Muscle layer of duodenum (tissue), 2 donors: ENCODE measurements around the gene ETV6.

Source experiments
- H3K27ac ChIP-seq: one replicate; pipeline ENCODE4 v1.7.0; 2013; ENCODE audit warnings: mild to moderate bottlenecking, low read length
- H3K27me3 ChIP-seq: one replicate; pipeline ENCODE4 v1.7.0; 2013; ENCODE audit warnings: low read depth, mild to moderate bottlenecking, control low read depth, low read length
- H3K36me3 ChIP-seq, 2 donors: one replicate each; pipeline ENCODE4 v1.7.0; 2013; ENCODE audit warnings: low read length in 2 of 2, control low read depth in 1 of 2, mild to moderate bottlenecking in 1 of 2; ENCODE audit not compliant: insufficient read depth in 2 of 2, control insufficient read depth in 1 of 2
- H3K4me1 ChIP-seq, 2 donors: one replicate each; pipeline ENCODE4 v1.7.0; 2013; ENCODE audit warnings: low read length in 2 of 2, mild to moderate bottlenecking in 2 of 2, control low read depth in 1 of 2, moderate library complexity in 1 of 2; ENCODE audit not compliant: insufficient read depth in 2 of 2, control insufficient read depth in 1 of 2
- H3K4me3 ChIP-seq, 2 donors: one replicate each; pipeline ENCODE4 v1.7.0; 2013; ENCODE audit warnings: low read length in 2 of 2, low read depth in 1 of 2, mild to moderate bottlenecking in 1 of 2
- H3K9me3 ChIP-seq, 2 donors: one replicate each; pipeline ENCODE4 v1.7.0; 2013; ENCODE audit warnings: low read length in 2 of 2, control low read depth in 1 of 2, mild to moderate bottlenecking in 1 of 2; ENCODE audit not compliant: control insufficient read depth in 1 of 2
- donor health status: healthy.

ETV6 gene

DNA sequence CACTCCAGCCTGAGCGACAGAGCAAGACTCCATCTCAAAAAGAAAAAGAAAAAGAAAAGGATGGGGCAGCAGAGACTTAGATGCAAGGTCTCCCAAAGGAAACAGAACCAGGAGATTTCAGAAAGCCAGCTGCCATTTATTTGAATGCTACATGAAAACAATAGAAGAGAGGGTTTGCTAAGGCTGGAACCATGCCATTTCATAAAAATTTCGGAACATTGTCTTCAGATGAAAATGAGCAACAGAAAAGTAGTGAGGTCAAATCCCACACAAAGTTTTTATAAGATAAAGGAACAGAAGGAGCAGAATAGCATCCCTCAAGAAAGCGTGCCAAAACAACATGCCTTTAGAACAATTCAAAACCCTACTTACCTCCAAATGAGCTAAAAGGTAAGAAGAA, 175.3 kb downstream of the ETV6 start:
- no peaks in the 10 kb centered on the region for H3K27me3 ChIP-seq
- no peak overlapping the region for H3K27ac ChIP-seq
- peaks cover 0 to 5% of the 10 kb centered on the region in 2 donors for H3K36me3 ChIP-seq
- H3K4me1 ChIP-seq, result peaks cover 17 to 47% of the 10 kb centered on the region in 2 donors
- H3K4me3 ChIP-seq, result no peak overlapping the region
- H3K9me3 ChIP-seq, result no peaks in the 10 kb centered on the region

DNA sequence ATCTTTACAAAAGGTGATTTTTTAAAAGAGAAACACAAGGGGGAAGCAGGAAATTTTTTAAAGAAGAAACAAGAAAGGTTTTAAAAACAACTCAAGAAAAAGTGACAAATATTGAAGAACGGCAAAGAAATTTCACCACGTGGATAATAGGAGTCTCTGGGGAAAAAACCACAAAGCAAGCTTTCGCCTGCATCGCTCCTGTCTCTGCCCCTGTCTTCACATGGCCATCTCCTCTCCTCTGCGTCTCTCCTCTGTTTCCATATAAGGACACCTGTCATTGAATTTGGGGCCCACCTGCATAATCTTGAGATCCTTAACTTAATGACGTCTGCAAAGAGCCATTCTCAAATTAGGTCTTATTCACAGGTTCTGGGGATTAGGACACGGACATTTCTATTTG, 175.8 kb downstream of the ETV6 start:
- Histone ChIP-seq H3K27me3 (no peaks in the 10 kb centered on the region), H3K4me3 (no peak overlapping the region), H3K36me3 (no peaks in the 10 kb centered on the region), H3K4me1 (peaks cover 22 to 52% of the 10 kb centered on the region in 2 donors), H3K27ac (no peak overlapping the region), H3K9me3 (no peaks in the 10 kb centered on the region)

DNA sequence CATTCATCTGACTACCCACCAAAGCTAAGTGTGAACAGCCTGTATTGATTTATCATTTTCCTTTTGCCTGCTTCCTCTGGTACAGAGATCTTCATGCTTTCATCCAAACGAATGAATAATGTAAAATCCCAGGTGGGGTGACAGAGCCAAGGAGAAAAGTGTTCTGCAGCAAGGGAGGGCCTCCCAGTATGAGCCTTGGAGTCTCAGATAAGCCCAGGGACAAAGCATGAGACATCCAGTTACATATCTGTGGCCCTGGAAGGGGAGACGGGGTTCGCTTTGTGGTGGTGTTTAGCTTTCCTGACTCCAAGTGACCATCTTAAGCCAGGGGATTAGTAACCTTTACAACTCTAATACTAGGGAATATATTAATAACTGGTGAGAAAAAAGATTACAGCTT, 177.1 kb downstream of the ETV6 start:
- no peaks in the 10 kb centered on the region for H3K36me3 ChIP-seq
- peaks cover 27 to 58% of the 10 kb centered on the region in 2 donors for H3K4me1 ChIP-seq
- H3K9me3 ChIP-seq, result no peaks in the 10 kb centered on the region
- no peaks in the 10 kb centered on the region for H3K27me3 ChIP-seq
- no peak overlapping the region for H3K4me3 ChIP-seq
- peak overlapping the region; percentile 10 for H3K27ac ChIP-seq

GRCh38 chr12:11827091-11828061, 177.9 kb downstream of the ETV6 start:
- Histone ChIP-seq H3K4me1 (peaks cover 20 to 64% of the 10 kb centered on the region in 2 donors), H3K27me3 (no peaks in the 10 kb centered on the region), H3K27ac (peak overlapping the region; percentile 65), H3K9me3 (no peaks in the 10 kb centered on the region), H3K4me3 (peak overlapping the region in 1 of 2 donors; percentile 32), H3K36me3 (no peaks in the 10 kb centered on the region)

- peak overlapping the region; percentile 32 for H3K27ac ChIP-seq
- no peaks in the 10 kb centered on the region for H3K36me3 ChIP-seq
- no peaks in the 10 kb centered on the region for H3K27me3 ChIP-seq
- H3K4me3 ChIP-seq, result no peak overlapping the region
- no peaks in the 10 kb centered on the region for H3K9me3 ChIP-seq
- peaks cover 26 to 73% of the 10 kb centered on the region in 2 donors for H3K4me1 ChIP-seq
Measured at GRCh38 chr12:11829764-11830194, 180.3 kb downstream of the ETV6 start.

DNA sequence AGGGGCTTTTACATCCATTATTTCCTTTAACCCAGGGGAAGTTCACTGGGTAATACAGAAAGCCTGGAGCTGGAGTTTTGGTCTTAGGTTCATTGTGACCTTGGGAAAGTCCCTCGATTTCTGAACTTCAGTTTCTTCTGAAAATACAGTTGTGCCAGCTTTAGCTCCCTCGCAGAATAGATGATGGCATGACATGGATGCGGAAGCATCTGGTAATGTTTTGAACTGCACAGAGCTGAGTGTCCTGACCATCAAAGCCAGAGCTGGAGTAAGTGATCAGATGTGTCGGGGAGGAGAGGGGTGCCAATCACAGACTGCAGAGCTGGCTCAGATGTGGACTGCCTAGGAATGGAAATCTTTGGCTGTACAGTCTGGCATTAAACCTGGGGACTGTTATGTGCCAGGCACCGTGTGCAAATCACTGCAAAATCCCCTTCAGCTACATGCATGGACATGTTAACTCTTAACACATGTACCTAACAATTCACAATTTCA, 180.9 kb downstream of the ETV6 start:
- no peaks in the 10 kb centered on the region for H3K27me3 ChIP-seq
- H3K4me1 ChIP-seq, result peaks cover 31 to 75% of the 10 kb centered on the region in 2 donors
- no peak overlapping the region for H3K4me3 ChIP-seq
- H3K9me3 ChIP-seq, result no peaks in the 10 kb centered on the region
- H3K36me3 ChIP-seq, result no peaks in the 10 kb centered on the region
- peak overlapping the region; percentile 32 for H3K27ac ChIP-seq

- Histone ChIP-seq H3K9me3 (no peaks in the 10 kb centered on the region), H3K4me1 (peaks cover 40 to 60% of the 10 kb centered on the region in 2 donors), H3K4me3 (no peak overlapping the region), H3K27ac (no peak overlapping the region), H3K27me3 (no peaks in the 10 kb centered on the region), H3K36me3 (no peaks in the 10 kb centered on the region)
Measured at GRCh38 chr12:11832093-11832492, 182.6 kb downstream of the ETV6 start.

DNA sequence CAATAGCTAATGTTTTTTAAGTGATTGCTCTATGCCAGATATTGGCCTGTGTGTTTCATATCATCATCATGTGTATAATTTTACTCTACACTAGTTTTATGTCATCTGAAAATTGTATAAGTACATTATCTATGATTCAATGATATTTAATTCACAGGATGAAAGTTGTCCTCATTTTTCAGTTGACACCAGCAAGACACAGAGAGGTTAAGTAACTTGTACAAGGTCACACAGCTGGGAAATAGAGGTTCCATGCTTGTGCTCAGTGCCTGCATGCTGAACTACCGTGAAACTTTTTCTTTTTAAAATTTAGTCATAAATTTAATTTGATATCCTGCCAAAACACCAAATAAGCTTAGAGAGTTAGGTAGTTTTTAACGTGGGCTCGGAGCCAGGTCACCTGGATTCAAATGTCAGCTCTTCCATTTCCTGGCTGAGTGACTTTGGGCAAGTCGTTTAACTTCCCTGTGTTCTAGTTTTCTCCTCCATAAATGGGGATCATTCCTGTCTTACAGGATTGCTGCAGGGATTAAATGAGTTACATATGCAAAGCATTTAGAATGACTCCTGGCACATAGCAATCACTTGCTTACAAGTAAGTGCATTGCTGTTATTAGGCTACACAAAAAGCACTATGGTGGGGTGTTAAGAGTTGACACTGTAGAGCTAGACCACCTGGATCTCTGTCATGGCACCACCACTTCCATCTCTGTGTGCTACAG, 183.9 kb downstream of the ETV6 start:
- no peaks in the 10 kb centered on the region for H3K27me3 ChIP-seq
- H3K4me3 ChIP-seq, result no peak overlapping the region
- H3K9me3 ChIP-seq, result no peaks in the 10 kb centered on the region
- H3K27ac ChIP-seq, result peak overlapping the region; percentile 64
- no peaks in the 10 kb centered on the region for H3K36me3 ChIP-seq
- peaks cover 45 to 53% of the 10 kb centered on the region in 2 donors for H3K4me1 ChIP-seq

DNA sequence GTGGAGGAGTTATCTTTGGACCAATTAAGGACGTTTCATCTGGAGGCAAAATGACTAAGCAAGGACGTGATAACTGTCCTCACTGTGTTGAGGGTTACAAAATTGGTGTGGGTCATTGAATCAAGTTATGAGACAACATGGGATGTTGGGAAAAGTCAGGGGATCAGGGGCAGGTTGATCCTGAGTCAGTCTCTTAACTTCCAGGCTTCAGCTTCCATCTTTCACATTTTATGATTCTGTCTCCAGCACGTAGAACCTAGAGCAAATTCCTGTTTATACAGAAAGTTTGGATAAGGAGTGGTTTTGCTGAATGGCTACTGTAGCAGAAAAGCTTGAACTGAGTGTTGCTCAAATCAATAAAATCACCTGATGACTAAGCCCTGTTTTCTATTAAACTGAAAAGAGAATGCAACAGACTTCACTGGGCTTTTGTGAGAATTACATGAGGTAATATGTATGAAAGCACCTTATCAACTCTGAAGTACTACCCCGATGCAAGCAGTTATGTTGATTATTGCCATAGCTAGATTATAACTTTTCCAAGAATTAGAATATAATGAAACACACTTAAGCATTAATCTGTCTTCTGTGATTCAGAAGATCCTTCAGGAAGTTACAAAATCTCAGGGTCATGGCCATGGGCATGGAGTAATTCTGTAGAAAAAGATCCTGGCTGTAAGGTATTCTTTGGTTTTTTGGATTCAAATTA, 184.8 kb downstream of the ETV6 start:
- Histone ChIP-seq H3K9me3 (no peaks in the 10 kb centered on the region), H3K4me1 (peaks cover 55% of the 10 kb centered on the region in 2 donors), H3K27ac (peak overlapping the region; percentile 64), H3K27me3 (no peaks in the 10 kb centered on the region), H3K36me3 (peaks cover 0 to 4% of the 10 kb centered on the region in 2 donors), H3K4me3 (no peak overlapping the region)

- Histone ChIP-seq H3K9me3 (no peaks in the 10 kb centered on the region), H3K27me3 (no peaks in the 10 kb centered on the region), H3K4me1 (peaks cover 52 to 54% of the 10 kb centered on the region in 2 donors), H3K36me3 (peaks cover 0 to 4% of the 10 kb centered on the region in 2 donors), H3K4me3 (no peak overlapping the region), H3K27ac (peak overlapping the region; percentile 64)
Measured at GRCh38 chr12:11834931-11835330, 185.5 kb downstream of the ETV6 start.
